ENCODE measurements around the gene TCEA3. TPM values are rescaled to one million over a fixed set of nuclear protein-coding genes. Genes with fewer than 3 reads are reported as not detected.

TCEA3 gene
- total and polyA plus RNA-seq, 3 donors from 2014 or later, result 10.8 to 14.7 (median 12.6) TPM

GRCh38 chr1:23387494-23387893 is 37.1 kb downstream of the TCEA3 start:
- Histone ChIP-seq H3K27ac (no peak overlapping the region), H3K4me3 (no peak overlapping the region), H3K27me3 (no peaks in the 10 kb centered on the region), H3K36me3 (ENCODE audit: low read depth, missing control alignments) (no peaks in the 10 kb centered on the region), H3K9me3 (no peaks in the 10 kb centered on the region), H3K4me1 (peaks cover 24% of the 10 kb centered on the region)
- DNase-seq, result no peak
- TF ChIP-seq, protein P1, sequence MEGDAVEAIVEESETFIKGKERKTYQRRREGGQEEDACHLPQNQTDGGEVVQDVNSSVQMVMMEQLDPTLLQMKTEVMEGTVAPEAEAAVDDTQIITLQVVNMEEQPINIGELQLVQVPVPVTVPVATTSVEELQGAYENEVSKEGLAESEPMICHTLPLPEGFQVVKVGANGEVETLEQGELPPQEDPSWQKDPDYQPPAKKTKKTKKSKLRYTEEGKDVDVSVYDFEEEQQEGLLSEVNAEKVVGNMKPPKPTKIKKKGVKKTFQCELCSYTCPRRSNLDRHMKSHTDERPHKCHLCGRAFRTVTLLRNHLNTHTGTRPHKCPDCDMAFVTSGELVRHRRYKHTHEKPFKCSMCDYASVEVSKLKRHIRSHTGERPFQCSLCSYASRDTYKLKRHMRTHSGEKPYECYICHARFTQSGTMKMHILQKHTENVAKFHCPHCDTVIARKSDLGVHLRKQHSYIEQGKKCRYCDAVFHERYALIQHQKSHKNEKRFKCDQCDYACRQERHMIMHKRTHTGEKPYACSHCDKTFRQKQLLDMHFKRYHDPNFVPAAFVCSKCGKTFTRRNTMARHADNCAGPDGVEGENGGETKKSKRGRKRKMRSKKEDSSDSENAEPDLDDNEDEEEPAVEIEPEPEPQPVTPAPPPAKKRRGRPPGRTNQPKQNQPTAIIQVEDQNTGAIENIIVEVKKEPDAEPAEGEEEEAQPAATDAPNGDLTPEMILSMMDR (IDR thresholded peaks at IDR 0.05), result no peak
- TF ChIP-seq POLR2A (IDR thresholded peaks at IDR 0.05), result no peak
- intact Hi-C loops (cut with DNase I; ENCODE audit: low total_unique reads), result no loop called here
- 44 to 47% methylated on average over 7 to 8 of the region's 8 CpGs for WGBS, 2 donors

DNA sequence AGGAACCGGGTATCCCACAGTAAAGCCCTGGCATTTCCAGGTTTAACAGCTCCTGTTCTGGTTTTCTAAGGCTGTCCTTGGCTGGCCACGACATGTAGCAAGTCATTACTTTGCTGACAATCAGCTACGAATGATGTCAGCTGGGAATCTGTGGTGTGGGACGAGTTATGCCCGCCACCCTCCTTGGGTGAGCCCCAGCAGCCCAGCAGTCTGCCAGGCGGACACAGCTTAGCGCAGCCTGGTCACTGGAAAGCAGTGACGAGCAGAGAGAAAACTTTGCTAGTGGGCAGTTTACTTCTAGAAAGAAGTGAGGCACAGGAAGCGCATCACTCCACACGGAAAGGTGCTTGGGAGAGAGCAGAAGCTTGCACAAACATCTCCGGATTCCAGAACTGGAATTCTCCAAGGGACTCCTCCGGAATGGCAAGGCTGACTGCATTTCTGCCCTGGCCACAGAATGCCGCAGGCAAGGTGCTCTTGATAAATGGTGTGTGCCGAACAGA is 39.4 kb downstream of the TCEA3 start:
- no peaks in the 10 kb centered on the region for H3K36me3 ChIP-seq (ENCODE audit: low read depth, missing control alignments)
- H3K27me3 ChIP-seq, result no peaks in the 10 kb centered on the region
- intact Hi-C loops (cut with DNase I; ENCODE audit: low total_unique reads), result no loop called here
- peaks cover 18% of the 10 kb centered on the region for H3K4me1 ChIP-seq
- H3K4me3 ChIP-seq, result no peak overlapping the region
- DNase-seq, result no peak
- 77 to 83% methylated on average over 14 of the region's 14 CpGs for WGBS, 2 donors
- no peak for TF ChIP-seq POLR2A (IDR thresholded peaks at IDR 0.05)
- TF ChIP-seq, protein P1 (IDR thresholded peaks at IDR 0.05), result no peak
- H3K27ac ChIP-seq, result no peak overlapping the region
- no peaks in the 10 kb centered on the region for H3K9me3 ChIP-seq

DNA sequence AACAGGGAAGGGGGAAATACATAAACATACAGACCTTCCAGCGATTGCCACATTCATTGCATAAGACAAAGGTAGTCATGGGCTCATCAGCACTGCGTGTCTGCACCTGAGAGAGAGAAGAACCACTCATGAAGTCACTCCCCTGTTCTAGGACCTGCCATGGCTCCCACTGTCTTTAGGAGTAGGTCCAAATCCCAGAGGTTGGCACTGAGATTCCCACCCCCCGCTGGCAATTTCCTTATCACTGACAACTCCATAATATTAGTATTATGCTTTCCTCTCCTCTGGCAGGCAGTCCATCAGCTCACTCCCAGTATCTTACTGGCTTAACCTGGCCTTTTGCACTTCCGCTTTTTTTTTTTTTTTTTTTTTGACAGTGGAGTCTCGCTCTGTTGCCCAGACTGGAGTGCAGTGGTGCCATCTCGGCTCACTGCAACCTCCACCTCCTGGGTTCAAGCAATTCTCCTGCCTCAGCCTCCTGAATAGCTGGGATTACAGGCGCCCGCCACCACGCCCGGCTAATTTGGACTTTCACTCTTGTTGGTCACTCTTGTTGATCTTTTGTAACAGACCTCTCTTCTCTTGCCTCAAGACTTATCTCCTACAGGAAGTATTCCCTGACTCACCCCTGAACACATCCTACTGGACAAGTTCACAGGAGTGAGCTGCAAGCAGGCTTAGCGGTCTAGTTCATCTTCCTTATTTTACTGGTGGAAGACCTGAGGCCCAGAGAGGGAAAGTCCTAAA is 40.1 kb downstream of the TCEA3 start:
- Histone ChIP-seq H3K27ac (no peak overlapping the region), H3K36me3 (ENCODE audit: low read depth, missing control alignments) (no peaks in the 10 kb centered on the region), H3K4me1 (peaks cover 16% of the 10 kb centered on the region), H3K9me3 (no peaks in the 10 kb centered on the region), H3K27me3 (no peaks in the 10 kb centered on the region), H3K4me3 (no peak overlapping the region)
- WGBS, 2 donors, result 77 to 83% methylated on average over 10 to 11 of the region's 11 CpGs
- no peak for DNase-seq
- intact Hi-C loops (cut with DNase I; ENCODE audit: low total_unique reads), result no loop called here
- TF ChIP-seq POLR2A (IDR thresholded peaks at IDR 0.05), result no peak
- TF ChIP-seq, protein P1 (IDR thresholded peaks at IDR 0.05), result no peak

DNA sequence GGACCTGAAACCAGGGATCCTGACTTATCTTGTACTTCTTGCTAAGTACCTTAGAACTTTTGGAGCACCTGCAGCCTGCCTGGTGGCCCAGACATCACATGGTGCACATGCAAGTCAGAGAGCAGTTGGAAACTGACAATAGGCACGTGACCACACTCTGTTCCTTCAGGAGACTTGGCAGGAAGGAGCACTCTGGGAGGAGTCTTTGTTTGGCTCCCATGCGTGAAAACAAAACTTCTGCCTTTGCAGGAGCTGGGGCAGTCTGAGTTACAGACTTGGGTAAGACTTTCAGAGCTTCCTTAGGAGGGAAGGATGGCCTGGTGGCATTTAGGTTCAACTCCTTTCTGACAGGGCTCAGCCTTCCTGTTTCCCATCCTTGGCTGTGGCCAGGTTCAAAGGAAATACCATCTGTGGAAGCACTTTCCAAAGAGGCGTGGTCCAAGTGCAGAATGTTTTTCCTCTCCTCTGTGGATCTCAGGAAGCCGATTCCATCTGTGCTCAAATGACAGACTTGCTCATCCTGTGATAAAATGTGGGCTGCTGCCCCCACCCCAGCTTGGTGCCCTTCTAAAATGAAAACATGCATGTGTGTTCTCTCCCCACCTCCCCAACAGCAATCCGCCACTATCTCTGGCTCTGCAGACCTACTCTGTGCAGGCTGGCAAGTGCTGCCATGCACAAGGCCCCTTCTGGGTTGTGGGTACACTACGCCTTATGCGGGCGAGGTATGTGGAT is 40.8 kb downstream of the TCEA3 start:
- peak; percentile 60 for DNase-seq
- no peaks in the 10 kb centered on the region for H3K36me3 ChIP-seq (ENCODE audit: low read depth, missing control alignments)
- H3K4me1 ChIP-seq, result peaks cover 16% of the 10 kb centered on the region
- no peaks in the 10 kb centered on the region for H3K27me3 ChIP-seq
- no peaks in the 10 kb centered on the region for H3K9me3 ChIP-seq
- 73% methylated on average over 7 to 8 of the region's 8 CpGs for WGBS, 2 donors
- no peak overlapping the region for H3K27ac ChIP-seq
- no peak for TF ChIP-seq POLR2A (IDR thresholded peaks at IDR 0.05)
- TF ChIP-seq, protein P1 (IDR thresholded peaks at IDR 0.05), result no peak
- no peak overlapping the region for H3K4me3 ChIP-seq
- intact Hi-C loops (cut with DNase I; ENCODE audit: low total_unique reads), result no loop called here

Measured in testis (tissue), 3 donors.